Spinal cord (tissue), 10 donors: ENCODE data around the gene RCE1. TPM values are rescaled to one million over a fixed set of nuclear protein-coding genes. Genes with fewer than 3 reads are reported as not detected.
A peak's percentile ranks its signal among the peaks of the same experiment; 100 is the strongest.

Experiments
- DNase-seq, 6 donors: peaks; one replicate each; pipeline versions ENCODE4 v3.0.0 to v3.0.0-alpha.2; 2013 to 2015; ENCODE audit warnings: low spot score in 6 of 6, low read depth in 4 of 6
- H3K27ac ChIP-seq: one replicate; pipeline ENCODE4 v1.5.1; 2013; ENCODE audit warnings: low read depth, low read length, control low read depth
- H3K27me3 ChIP-seq: one replicate; pipeline ENCODE4 v1.6.1; 2013; ENCODE audit warnings: low read length; ENCODE audit not compliant: control insufficient read depth, insufficient read depth
- H3K36me3 ChIP-seq: one replicate; pipeline ENCODE4 v1.6.1; 2013; ENCODE audit warnings: low read length; ENCODE audit not compliant: control insufficient read depth, insufficient read depth
- H3K4me1 ChIP-seq: one replicate; pipeline ENCODE4 v1.6.1; 2013; ENCODE audit warnings: low read length; ENCODE audit not compliant: control insufficient read depth, insufficient read depth
- H3K4me3 ChIP-seq: one replicate; pipeline ENCODE4 v1.5.1; 2013; ENCODE audit warnings: low read depth, low read length, control low read depth
- H3K9me3 ChIP-seq: one replicate; pipeline ENCODE4 v1.6.1; 2013; ENCODE audit warnings: low read length; ENCODE audit not compliant: control insufficient read depth, insufficient read depth
- WGBS: methylation state at CpG from one replicate; pipeline ENCODE4 v1.1.5; 2013; ENCODE audit warnings: missing lambda C conversion rate; ENCODE audit not compliant: insufficient coverage; 5-methylcytosine and 5-hydroxymethylcytosine counted together
- polyA plus RNA-seq, 2 donors: library from polyadenylated mRNA; unstranded; fragments of 120-200 nt; gene quantifications; one replicate each; pipeline ENCODE4 v1.2.1, GENCODE V29; 2013; ENCODE audit not compliant: insufficient read length in 2 of 2
- total RNA-seq, 2 donors: library from RNA; depleted of rRNA in 1 of 2; stranded (reverse); fragments of 120-200 nt in 1 of 2; fragments of >200 nt in 1 of 2; gene quantifications; one replicate each; pipeline versions ENCODE4 v1.2.3 to v1.2.4, GENCODE V29; 2013 to 2014
- donor health status: healthy.

The RCE1 gene
- total and polyA plus RNA-seq, 4 donors = 9.8 to 32.1 (median 20.1) TPM

DNA sequence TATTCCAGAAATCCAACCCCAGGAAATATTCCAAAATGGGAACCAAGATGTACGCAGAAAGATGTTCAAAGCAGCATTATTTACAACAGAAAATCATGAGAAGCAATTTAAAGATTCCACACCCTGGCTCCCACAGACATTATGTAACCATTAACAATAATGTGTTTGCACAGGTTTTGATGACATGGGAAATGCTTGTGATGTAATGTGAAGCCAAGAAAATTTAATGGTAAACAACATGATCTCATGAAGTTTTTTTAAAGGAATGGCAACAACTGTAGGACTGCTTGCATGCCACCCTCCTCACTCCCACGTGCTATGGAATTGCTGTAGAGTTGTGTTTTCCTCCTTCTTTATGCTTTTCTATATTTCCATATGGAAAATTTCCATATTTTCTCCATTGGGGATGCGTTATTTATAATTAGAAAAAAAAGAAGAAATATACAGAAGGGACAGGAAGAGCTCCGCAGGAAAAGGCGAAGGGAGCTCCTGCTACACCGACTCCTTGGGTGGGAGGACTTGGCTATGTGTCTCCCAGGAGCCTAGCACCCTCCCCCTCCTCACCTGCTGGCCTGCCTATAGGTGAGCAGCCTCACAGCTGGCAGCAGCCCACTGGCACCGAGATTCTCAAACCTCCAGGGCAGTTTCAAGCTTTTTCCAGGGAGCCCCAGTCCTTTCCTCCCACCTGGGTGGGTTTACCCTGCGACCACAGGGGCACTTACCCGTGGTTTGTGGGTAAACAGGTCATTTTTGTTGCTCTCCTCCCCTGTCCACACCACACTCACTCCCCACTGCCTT lies 34.5 kb downstream of the RCE1 start:
- Histone ChIP-seq H3K27me3 (no peaks in the 10 kb centered on the region), H3K4me3 (no peak overlapping the region), H3K4me1 (peaks cover 57% of the 10 kb centered on the region), H3K36me3 (peaks cover 9% of the 10 kb centered on the region), H3K27ac (peak overlapping the region; percentile 15), H3K9me3 (no peaks in the 10 kb centered on the region)
- no peak for DNase-seq
- 77% methylated on average over 4 of the region's 9 CpGs for WGBS

DNA sequence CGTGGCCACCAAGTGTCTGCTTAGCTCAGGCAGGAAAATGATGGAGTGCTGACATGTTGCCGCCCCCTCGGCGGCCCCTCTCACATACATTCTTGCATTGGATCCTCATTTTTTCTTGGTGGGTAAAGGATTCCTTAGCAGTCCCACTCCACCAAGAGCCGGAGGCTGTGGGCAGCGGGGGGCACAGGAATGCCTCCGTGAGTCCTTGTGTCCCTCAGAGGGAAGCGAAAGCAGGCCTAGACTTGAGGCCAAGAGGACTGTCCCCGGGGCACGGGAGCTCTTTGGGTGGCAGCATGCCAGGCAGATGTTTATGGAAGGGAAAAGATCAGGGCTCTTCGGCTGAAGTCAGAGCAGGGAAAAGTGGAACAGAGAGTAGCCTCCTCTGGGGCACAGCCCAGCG lies 35.2 kb downstream of the RCE1 start:
- peak overlapping the region; percentile 15 for H3K27ac ChIP-seq
- no peaks in the 10 kb centered on the region for H3K9me3 ChIP-seq
- H3K4me1 ChIP-seq = peaks cover 63% of the 10 kb centered on the region
- DNase-seq = peak in 1 of 6 donors; percentile 40
- 64% methylated on average over 9 of the region's 12 CpGs for WGBS
- H3K36me3 ChIP-seq = peaks cover 9% of the 10 kb centered on the region
- no peak overlapping the region for H3K4me3 ChIP-seq
- H3K27me3 ChIP-seq = no peaks in the 10 kb centered on the region

DNA sequence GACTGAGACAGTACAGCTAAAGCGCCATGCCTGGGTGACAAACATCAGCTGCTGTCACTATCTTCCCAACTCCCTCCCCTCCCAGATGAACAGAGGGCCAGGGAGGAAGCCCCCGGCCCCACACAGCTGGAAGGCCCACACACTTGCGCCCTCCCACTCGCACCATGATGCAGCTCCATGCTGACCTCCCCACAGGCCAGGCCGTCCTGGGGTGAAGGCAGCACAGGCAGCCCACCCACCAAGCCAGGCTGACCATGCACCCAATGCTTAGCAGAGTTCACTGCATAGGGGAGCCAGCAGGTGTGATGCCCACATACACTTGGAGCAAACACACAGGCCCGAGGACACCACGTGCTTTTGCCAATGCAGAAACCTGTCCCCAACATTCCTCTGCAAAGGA lies 35.8 kb downstream of the RCE1 start:
- peak overlapping the region; percentile 71 for H3K27ac ChIP-seq
- no peaks in the 10 kb centered on the region for H3K9me3 ChIP-seq
- peaks cover 69% of the 10 kb centered on the region for H3K4me1 ChIP-seq
- 74% methylated on average over 5 of the region's 7 CpGs for WGBS
- no peak overlapping the region for H3K4me3 ChIP-seq
- H3K27me3 ChIP-seq = no peaks in the 10 kb centered on the region
- DNase-seq = no peak
- H3K36me3 ChIP-seq = peaks cover 9% of the 10 kb centered on the region

DNA sequence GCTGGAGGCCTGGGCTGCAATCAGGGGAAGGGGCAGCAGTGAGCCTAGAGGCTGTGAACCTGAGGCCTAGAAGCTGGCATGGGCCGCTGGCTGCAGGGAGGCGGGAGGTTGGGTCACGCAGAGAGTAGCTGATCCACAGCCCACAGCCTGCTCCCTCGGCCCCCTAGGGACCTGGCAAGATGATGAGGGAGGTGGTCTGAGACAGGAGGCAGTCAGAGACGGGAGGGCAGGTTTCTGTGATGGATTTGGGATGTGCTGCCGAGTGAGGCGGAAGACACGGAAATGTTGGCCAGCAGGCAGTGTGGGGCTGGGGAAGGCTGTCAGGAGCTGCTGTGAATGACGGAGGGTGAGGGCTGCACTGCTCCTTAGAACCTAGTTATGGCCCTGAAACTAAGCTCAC lies 36.3 kb downstream of the RCE1 start:
- Histone ChIP-seq H3K9me3 (no peaks in the 10 kb centered on the region), H3K27me3 (no peaks in the 10 kb centered on the region), H3K27ac (peak overlapping the region; percentile 71), H3K4me3 (no peak overlapping the region), H3K36me3 (peaks cover 9% of the 10 kb centered on the region), H3K4me1 (peaks cover 74% of the 10 kb centered on the region)
- 53% methylated on average over 9 of the region's 9 CpGs for WGBS
- DNase-seq = peak in 1 of 6 donors; percentile 39

DNA sequence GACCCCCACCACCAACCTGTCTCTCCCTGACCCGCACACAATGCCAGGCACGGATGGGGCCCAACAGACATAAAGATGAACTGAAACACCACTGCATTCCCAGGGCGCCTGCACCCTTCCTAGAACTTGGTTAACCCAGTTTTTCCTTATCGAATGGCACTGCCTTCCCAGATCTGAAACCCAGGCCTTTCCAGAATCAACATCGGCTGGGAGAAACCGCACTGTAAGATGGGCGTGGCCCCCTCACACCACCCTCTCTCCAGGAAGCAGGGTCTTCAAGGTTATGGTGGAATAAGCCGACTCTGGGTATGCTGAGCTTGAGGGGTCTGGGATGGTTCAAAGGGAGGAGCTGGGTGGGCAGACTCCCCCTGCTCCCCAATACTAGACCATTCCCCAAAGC lies 36.8 kb downstream of the RCE1 start:
- Histone ChIP-seq H3K9me3 (no peaks in the 10 kb centered on the region), H3K27ac (peak overlapping the region; percentile 71), H3K4me1 (peaks cover 78% of the 10 kb centered on the region)

DNA sequence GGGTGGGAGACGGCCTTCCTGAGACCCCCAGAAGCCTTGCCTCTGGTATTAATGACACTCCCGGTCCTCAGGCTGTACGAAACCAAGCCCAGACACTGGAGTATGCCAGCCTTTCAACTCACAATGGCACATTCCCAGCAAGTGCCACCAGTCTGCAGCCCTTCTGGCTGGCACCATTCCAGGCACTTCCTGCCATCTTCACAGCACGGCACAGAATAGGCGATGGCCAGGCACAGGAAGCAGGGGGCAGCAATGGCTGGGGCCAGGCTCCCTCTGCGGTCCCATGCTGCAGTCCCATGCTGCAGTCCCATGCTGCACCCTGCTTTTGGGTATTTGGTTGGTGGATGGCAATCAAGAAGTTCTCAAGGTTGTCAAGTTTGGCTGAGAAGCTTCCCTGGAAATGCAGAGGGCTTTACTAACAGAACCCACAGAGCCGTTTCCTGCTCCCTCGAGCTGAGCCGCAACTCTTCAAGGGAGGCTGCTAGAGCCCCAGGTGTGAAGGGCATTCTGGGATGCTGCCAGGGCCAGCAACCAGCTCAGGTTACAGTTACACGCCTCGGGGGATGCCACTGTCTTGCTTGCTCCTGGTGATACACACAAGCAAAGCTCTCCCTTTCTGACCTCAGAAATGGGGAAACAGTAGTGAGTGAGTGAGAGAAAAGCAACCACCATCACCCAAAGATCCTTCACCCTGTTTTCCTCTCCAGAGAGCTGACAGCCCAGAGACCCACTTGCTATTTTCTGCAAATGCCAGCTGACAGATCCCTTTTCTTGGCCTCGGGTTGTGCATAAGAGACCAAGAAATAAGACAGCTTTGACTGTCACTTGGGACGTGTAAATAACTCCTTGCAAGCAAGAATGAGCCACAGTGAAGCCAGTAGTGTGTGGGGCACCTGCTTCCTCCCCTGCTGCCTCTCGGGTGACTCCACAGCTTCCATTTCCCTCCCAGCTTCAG lies 37.5 kb downstream of the RCE1 start:
- Histone ChIP-seq H3K4me3 (no peak overlapping the region), H3K4me1 (peaks cover 77% of the 10 kb centered on the region), H3K27me3 (no peaks in the 10 kb centered on the region), H3K36me3 (peaks cover 7% of the 10 kb centered on the region), H3K9me3 (no peaks in the 10 kb centered on the region), H3K27ac (peak overlapping the region; percentile 92)
- DNase-seq = peak; percentile 38 to 94 (median 65)
- 45% methylated on average over 14 of the region's 14 CpGs for WGBS

More for the DNA sequence above, 36.8 kb downstream of the RCE1 start:
- DNase-seq = no peak
- Histone ChIP-seq H3K27me3 (no peaks in the 10 kb centered on the region), H3K4me3 (no peak overlapping the region), H3K36me3 (peaks cover 9% of the 10 kb centered on the region)
- WGBS = 86% methylated on average over 4 of the region's 8 CpGs

DNA sequence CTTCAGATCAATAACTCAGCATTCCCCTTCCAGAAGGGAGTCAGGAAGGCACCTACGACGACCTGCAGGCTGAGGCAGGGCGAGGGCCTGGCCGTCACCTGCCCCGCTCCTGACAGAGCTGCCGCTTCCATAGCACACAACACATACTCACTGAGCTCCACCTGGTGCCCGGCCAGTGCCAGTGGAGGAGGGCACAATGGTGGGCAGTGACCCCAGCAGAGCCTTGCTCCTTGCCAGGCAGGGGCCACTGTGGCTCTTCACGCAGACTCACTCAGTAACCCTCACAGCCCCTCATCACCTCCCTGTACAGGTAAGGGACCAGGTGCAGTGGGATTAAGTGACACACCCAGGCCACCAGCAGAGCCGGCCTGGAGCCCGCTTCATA lies 38.2 kb downstream of the RCE1 start:
- H3K27ac ChIP-seq = peak overlapping the region; percentile 92
- WGBS = 80% methylated on average over 9 of the region's 10 CpGs
- no peaks in the 10 kb centered on the region for H3K9me3 ChIP-seq
- no peak overlapping the region for H3K4me3 ChIP-seq
- H3K27me3 ChIP-seq = no peaks in the 10 kb centered on the region
- peaks cover 9% of the 10 kb centered on the region for H3K36me3 ChIP-seq
- H3K4me1 ChIP-seq = peaks cover 82% of the 10 kb centered on the region
- DNase-seq = no peak

DNA sequence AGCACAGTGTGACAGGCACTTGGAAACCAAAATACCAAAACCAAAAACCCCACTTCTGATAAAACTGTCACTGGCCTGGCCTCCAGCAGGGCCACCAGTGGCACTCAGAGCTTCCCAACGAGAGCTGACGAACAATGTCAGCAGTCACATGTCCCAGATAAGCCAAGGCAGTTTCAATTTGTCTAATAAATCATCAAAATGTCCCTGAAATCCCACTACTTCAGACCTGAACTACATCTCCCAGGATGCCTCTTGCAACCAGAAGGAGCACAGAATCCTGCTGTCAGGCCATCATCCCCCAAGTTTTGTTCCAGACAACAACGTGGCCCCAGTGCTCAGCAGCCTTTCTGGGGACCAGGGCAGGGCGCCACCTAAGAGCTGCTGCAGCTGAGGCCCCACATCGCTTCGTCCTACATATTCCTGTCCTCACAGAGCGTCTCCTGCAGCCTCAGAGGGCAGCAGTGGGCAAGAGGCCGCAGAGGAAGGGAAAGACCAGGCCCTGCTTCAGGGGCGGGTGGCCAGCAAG lies 38.7 kb downstream of the RCE1 start:
- peak overlapping the region; percentile 92 for H3K27ac ChIP-seq
- H3K36me3 ChIP-seq = peaks cover 9% of the 10 kb centered on the region
- DNase-seq = peak in 2 of 6 donors; percentile 51 to 74
- WGBS = 53% methylated on average over 9 of the region's 9 CpGs
- H3K9me3 ChIP-seq = no peaks in the 10 kb centered on the region
- peaks cover 87% of the 10 kb centered on the region for H3K4me1 ChIP-seq
- H3K27me3 ChIP-seq = no peaks in the 10 kb centered on the region
- H3K4me3 ChIP-seq = no peak overlapping the region

DNA sequence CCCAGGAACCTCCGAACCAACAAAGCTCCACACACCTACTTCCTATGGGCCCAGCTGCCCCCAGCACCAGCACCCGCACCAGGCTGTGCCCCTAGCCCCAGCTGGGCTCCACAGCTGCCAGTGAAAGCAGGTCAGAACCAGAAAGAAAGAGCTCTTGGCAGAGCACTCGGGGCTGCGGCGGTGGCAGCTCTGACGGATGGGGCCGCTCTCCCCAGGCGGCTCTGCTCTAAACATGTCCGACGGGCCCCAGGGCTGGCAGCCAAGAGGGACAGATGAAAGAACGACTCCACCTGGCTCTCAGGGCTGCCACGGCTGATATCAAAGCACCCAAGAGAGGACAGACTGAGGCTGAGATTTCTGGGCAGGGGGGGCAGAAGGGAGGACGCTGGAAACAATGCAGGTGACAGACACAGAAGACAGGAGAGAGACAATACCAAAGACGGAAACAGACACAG lies 39.3 kb downstream of the RCE1 start:
- DNase-seq = peak in 5 of 6 donors; percentile 53 to 92 (median 61)
- peaks cover 10% of the 10 kb centered on the region for H3K36me3 ChIP-seq
- peaks cover 91% of the 10 kb centered on the region for H3K4me1 ChIP-seq
- 16% methylated on average over 14 of the region's 14 CpGs for WGBS
- H3K27ac ChIP-seq = peak overlapping the region; percentile 92
- no peak overlapping the region for H3K4me3 ChIP-seq
- H3K27me3 ChIP-seq = no peaks in the 10 kb centered on the region
- H3K9me3 ChIP-seq = no peaks in the 10 kb centered on the region
